ENCODE measurements around the gene KIZ.

KIZ gene, protein sequence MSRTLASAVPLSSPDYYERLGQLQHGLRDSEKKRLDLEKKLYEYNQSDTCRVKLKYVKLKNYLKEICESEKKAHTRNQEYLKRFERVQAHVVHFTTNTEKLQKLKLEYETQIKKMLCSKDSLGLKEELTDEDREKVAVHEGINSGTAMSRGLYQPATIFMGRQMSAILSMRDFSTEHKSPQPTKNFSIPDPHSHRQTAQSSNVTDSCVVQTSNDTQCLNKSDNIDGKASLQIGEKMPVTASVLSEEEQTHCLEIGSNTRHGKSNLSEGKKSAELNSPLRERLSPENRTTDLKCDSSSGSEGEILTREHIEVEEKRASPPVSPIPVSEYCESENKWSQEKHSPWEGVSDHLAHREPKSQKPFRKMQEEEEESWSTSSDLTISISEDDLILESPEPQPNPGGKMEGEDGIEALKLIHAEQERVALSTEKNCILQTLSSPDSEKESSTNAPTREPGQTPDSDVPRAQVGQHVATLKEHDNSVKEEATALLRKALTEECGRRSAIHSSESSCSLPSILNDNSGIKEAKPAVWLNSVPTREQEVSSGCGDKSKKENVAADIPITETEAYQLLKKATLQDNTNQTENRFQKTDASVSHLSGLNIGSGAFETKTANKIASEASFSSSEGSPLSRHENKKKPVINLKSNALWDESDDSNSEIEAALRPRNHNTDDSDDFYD

GRCh38 chr20:21125849-21126580, at the start of gene KIZ:
Gene KIZ (plus strand): TSS chr20:21126082. CDS start chr20:21126116, 34 bp downstream.
- peak; percentile 98 for DNase-seq

DNA sequence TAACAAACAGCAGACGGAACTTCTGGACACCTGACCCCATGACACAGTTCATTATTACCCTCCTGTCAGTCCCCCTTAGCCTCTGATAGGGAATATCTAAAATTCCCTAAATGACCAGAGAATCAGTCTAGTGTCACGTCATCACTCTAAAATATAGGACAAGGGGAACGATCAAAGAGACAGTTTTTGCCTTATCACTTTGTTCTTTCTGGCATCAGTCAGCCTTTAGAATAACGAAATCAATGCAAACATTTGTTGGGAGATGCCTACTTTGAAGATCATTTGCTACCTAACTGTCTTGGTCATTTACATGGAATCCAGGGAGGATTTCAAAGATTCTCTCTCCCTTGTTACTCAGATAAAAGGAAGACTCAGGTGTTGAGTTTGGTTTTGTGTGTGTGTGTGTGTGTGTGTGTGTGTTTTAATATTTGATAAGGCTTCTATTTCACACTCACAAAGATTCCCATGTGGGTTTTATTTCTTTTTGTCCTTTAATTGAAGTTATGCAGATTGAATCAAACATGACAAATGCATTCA, 48.0 kb upstream of the KIZ start:
- DNase-seq: no peak

- DNase-seq: no peak
Observed at GRCh38 chr20:21082584-21082983, 43.3 kb upstream of the KIZ start.

DNA sequence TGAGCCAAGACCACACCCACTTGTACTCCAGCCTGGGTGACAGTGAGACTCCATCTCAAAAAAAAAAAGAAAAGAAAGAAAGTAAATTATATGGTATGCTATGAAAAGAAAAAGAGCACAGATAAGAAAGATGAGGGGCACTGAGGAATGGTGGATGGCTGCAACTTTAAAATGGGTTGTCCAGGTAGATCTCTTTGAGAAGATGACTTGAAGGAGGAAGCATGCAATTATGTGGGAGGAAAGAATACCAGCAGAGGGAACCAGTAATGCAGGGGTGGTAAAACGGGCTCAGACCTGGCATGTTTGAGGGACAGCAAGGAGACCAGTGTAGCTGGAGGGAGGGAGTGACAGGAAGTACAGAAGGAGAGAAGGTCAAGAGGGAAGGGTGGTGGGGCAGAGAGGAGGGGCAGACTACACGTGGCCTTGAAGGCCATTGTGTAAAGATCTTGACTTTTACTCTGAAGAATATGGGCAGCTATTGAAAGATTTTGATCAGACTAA, 42.0 kb upstream of the KIZ start:
- no peak for DNase-seq

DNA sequence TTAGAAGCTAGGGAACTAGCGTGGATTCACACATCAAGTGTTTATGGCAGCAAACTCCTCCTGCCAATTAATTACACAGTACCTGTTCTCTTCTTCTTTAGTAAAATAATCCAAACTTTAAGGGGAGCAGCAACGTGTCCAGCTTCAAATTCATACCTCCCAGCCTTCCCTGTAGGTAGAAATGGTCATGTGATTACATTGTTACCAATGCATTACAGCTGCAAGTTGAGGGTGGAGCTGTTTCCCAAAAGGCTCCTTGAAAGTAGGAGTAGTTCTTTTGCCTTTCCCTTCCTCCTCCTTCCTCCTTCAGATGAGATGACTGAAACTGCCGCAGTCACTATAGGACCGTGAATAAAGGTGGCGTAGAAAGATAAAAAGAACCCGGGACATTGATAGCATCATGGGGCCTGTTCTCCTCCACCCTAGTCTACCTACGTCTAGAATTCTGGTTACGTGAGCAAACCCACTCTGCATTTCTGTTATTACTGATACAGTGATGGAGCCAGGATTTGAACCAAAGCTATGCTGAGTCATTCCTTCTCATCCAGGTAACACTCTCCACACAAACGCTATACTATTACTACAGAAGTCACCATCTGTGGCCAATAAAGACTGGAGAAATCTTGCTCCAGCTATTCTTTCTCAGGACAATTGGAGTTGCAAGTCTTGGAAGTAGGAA, 37.9 kb upstream of the KIZ start:
- DNase-seq: no peak

- no peak for DNase-seq
Observed at GRCh38 chr20:21089391-21089790, 36.5 kb upstream of the KIZ start.

GRCh38 chr20:21090111-21090618, 35.7 kb upstream of the KIZ start:
- peak; percentile 16 for DNase-seq

DNA sequence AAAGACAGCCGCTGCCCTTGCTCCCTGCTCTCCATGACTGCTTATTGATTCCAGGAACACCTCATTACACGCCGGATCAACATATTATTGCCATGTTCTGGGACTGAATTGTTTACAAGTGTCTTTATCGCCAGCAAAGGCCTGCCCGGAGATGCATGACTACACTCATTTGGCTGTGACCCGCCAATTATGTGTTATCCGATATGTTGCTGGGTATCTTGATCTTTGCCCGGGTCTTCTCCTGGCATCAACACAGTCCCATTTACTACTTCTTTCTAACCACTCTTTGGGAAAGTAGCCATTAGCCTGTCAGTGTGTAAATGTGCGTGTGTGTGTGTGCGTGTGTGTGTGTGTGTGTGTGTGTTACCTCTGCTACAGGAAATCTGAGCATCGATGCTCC, 35.2 kb upstream of the KIZ start:
- peak; percentile 36 for DNase-seq

DNA sequence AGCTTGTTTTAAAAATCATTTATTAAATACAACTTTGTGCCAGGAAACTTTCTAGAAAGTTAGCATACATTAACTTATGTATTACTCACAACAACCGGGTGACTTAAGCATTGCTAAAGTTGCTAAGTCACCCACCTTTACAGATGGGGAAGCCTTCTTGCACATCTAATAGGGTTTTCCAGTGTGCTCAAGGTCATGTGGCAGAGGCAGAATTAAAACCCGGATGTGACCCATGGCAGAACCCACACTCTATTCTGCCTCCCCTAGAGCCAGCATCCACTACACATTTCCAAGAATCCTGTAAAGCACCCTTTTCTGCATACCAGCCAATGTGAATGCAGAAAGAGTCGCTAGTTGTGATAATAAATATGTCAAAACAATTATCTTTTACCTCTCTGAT, 33.1 kb upstream of the KIZ start:
- DNase-seq: no peak

- peak; percentile 82 for DNase-seq
Observed at GRCh38 chr20:21096321-21097043, 29.4 kb upstream of the KIZ start.

- DNase-seq: peak; percentile 59
Observed at GRCh38 chr20:21099751-21100577, 25.9 kb upstream of the KIZ start.

DNA sequence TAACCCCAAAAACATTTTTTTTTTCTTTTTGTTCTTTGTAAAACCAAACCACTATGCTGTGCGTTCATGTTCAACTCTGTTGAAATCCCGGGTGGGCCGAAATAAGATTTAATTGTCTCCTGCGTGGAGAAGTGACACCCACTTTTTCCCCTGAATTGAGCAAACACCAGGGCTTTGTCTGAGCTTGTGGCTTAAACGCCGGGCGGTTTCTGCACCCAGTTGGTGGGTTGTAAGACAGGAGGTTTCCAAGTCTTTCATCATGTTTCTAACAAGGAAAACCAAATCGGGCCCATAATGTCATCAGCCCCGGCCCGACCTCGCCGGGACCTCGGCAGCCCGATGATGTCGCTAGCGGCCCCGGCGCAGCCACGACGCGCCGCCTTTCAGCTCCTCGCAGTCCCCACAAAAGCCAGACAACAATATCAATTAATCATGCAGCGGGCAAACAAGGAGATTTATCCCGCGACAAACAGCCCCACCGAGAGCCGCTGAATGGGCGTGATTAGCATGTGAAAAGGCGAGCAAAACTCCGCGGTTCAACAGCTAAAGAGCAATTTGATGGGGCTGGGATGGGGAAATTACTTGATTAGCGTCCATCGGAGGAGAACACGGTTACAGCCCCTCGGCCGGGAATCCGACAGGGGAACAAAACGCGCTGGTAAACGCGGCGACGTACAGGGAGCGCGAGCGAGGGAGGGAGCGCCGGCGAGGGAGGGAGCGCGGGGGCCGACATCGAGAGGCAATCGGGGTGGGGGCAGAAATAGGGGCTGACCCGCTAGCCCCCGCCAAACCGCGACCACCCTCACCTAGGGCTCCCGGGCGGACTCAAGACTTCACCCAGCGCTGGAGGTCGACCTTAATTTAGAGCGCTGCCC, 25.1 kb upstream of the KIZ start:
- peak; percentile 87 for DNase-seq

DNA sequence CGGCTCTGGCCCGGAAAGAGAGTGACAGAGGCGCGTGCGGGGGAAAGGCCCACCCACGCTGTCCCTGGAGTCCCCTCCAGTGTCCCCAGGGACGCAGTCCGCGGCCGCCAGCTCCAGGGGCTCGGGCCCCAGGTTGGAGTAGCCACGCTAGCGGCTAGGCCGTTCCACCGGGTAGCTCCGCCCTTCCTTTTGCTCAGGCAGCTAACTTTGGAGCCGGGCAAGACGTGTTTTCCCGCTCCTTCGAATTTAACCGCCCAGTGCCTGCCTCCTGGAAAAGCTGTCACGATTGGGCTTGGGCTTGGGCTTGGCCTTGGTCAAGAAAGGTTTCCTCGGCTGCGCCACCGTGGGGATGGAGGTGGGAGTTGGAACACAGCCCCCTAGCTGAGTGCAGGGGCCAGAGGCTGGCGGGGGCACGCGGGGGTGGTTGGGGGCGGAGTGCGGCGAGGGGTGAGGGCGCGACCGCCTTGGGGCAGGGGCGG, 24.4 kb upstream of the KIZ start:
- DNase-seq: peak; percentile 78

GRCh38 chr20:21101932-21102575, 23.8 kb upstream of the KIZ start:
- DNase-seq: peak; percentile 74

- DNase-seq: peak; percentile 73
Observed at GRCh38 chr20:21102603-21103311, 23.1 kb upstream of the KIZ start.

DNA sequence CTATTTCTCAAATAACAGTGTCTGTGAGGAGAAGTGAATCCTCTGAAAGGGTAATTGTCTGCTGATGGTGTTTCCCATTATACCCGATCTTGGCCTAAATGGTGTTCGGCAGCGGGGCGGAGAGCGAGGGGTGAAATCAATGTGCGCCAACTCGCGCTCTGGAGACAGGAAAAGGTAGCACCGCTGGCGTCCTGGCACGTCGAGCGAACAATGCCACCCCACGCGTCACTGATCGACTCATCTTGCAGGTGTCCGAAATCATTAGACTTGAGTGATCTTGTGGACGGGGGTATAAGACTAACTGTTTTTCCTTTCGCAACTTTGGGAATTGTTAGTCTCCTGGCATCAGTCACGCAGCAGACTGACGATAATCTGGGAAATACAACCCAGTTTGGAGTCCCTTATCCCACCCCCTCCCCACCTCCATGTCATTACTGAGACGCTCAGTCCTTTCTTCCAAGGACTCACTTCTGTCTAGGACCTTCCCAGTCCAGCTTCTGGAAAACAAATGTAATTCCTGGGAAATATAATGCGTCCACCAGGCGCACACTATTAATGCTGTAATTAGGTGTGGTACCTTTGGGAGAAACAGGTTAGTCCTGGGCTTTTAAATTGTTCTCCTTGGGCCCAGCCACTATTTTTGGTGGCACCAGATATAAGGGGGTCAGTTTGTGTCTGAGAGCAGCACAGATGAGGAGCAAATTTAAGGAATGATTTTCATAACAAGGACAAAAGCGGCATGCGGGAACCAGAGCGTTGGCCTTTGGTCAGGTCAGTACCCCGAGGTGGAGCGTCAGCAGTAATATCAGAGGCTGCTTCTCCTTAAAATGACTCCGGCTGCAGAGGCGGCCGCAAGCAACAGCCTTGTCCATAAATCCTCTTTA, 22.1 kb upstream of the KIZ start:
- DNase-seq: peak; percentile 48

- peak; percentile 11 for DNase-seq
Observed at GRCh38 chr20:21104466-21104761, 21.5 kb upstream of the KIZ start.

All from eye (tissue), 1 donor.